Brain microvascular endothelial cell (primary cell): ENCODE data around the gene CACNA1B.
A peak's percentile ranks its signal among the peaks of the same experiment; 100 is the strongest.
"Not testable (repeated sequence)": the region's sequence is repeated elsewhere in the genome, so short reads cannot be mapped to it uniquely, and the experiment has no call there.

ENCODE experiments used
- DNase-seq: peaks from one replicate; pipeline ENCODE4 v3.0.0-alpha.2; 2020
- H3K27ac ChIP-seq: fragments of 250-450 bp; sonication (Bioruptor Pico); 2 replicates; pipeline ENCODE4 v1.5.1; 2020; ENCODE audit warnings: mild to moderate bottlenecking, moderate library complexity
- H3K27me3 ChIP-seq: fragments of 250-450 bp; sonication (Bioruptor Pico); replicated peaks from 2 replicates; pipeline ENCODE4 v1.5.1; 2020; ENCODE audit warnings: mild to moderate bottlenecking
- H3K36me3 ChIP-seq: fragments of 250-450 bp; sonication (Bioruptor Pico); replicated peaks from 2 replicates; pipeline ENCODE4 v1.5.1; 2020; ENCODE audit warnings: mild to moderate bottlenecking
- H3K4me3 ChIP-seq: 2 replicates; pipeline ENCODE4 v1.5.1; 2011; ENCODE audit warnings: low read depth, mild to moderate bottlenecking, control low read depth, low read length, moderate library complexity
- in situ Hi-C: cut with HindIII; loops from 2 replicates; pipeline ENCODE4 v1.10.0; 2017; ENCODE audit warnings: low sequenced_read_pairs, low pct_ligation_motif_present
- TF ChIP-seq, protein P1 (sequence below): IDR thresholded peaks from 2 replicates; pipeline ENCODE4 v1.5.1; 2011; ENCODE audit warnings: low read depth, mild to moderate bottlenecking, moderate library complexity, low read length, control low read depth, inconsistent platforms; ENCODE audit errors: missing control alignments

The CACNA1B gene

DNA sequence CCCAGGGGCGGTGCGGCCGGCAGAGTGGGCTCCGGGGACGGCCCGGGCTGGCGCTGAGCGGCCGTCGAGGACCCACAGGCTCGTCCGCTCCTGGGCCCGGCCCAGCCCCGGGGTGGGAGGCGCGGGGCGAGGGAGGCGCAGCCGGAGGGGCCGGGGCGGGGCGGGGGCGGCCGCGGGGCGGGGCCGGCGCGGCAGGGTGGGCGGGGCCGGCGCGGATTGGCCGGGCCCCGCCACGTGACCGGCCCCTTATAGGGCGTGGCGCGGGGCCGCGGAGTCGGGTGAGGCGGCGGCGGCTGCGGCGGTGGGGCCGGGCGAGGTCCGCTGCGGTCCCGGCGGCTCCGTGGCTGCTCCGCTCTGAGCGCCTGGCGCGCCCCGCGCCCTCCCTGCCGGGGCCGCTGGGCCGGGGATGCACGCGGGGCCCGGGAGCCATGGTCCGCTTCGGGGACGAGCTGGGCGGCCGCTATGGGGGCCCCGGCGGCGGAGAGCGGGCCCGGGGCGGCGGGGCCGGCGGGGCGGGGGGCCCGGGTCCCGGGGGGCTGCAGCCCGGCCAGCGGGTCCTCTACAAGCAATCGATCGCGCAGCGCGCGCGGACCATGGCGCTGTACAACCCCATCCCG is at the start of gene CACNA1B:
Gene CACNA1B, plus strand, starts transcription at position 277 of the 617 bp plus-strand sequence. Its CDS starts 152 bp downstream, at position 429.
- H3K27me3 ChIP-seq, H3K36me3 ChIP-seq, in situ Hi-C loops, H3K27ac ChIP-seq, DNase-seq: not testable (repeated sequence)
- peak within 1 kb of the TSS; percentile 36 for H3K4me3 ChIP-seq

DNA sequence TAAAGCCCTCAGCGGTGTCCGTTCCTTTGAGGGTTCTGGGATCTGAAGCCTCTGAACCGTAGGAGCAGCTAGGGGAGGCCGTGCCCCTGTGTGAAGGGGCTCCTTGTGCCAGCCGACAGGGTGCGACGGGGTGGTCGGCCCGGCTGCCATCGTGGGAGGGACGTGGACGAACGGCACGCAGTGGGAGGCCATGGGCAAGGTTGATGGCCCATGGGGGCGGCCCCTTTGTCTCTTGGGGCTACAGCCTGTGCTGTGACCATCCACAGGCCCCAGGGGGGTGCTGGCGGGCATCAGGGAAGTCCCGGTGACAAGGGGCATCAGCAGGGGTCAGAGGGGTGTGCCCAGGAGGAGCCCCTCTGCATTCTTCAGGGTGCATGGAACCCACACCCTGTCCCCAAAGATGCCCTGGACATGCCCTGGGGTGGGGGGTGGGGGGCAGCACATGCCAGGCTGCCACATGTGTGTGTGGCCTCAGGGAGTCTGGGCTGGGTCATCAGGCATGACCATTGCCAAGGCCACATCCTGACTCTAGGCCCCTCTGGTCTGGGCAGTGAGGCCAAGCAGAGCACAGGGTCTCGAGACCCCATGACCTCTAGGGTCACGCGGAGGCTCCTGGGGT is 49.6 kb upstream of the CACNA1B start:
- Histone ChIP-seq H3K27me3 (no peaks in the 10 kb centered on the region), H3K27ac (no peak overlapping the region), H3K36me3 (peaks cover 7% of the 10 kb centered on the region), H3K4me3 (no peak overlapping the region)
- in situ Hi-C loops, result no loop called here
- TF ChIP-seq, protein P1, sequence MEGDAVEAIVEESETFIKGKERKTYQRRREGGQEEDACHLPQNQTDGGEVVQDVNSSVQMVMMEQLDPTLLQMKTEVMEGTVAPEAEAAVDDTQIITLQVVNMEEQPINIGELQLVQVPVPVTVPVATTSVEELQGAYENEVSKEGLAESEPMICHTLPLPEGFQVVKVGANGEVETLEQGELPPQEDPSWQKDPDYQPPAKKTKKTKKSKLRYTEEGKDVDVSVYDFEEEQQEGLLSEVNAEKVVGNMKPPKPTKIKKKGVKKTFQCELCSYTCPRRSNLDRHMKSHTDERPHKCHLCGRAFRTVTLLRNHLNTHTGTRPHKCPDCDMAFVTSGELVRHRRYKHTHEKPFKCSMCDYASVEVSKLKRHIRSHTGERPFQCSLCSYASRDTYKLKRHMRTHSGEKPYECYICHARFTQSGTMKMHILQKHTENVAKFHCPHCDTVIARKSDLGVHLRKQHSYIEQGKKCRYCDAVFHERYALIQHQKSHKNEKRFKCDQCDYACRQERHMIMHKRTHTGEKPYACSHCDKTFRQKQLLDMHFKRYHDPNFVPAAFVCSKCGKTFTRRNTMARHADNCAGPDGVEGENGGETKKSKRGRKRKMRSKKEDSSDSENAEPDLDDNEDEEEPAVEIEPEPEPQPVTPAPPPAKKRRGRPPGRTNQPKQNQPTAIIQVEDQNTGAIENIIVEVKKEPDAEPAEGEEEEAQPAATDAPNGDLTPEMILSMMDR, result no peak
- no peak for DNase-seq

DNA sequence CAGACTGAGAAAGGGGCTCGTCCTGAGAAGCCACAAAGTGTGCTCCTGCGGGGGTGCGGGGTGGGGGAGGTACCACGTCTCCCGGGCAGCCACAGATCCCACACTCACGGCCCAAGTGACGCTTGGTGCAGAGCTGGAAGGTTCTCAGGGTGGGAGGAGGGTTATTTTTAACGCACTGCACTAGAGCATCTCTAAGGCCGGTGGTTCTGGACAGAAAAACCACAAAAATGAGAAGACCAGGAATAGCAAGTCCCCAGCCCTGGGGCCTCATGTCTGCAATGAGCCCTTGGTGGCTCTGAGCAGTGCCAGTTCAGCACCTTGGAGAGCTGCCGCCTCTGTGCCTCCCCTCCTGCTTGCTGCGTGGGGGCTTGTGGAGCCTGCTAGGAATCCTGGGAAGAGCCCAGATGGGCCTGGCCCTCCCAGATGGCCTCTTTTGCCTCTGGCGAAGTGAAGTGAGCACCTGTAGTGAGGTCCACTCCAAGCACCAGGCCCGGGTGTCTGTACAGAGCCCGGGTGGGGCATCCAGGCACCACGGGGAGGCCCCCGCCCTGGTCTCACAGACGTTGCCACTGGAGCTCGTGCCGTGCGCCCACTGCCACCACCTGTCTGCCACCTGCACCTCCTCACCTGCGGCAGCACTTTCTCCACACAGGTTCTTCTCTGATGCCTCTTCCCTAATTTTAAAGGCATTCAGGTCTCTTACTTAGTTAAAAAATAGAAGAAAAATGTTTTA is 48.9 kb upstream of the CACNA1B start:
- in situ Hi-C loops, result no loop called here
- H3K4me3 ChIP-seq, result no peak overlapping the region
- peaks cover 7% of the 10 kb centered on the region for H3K36me3 ChIP-seq
- TF ChIP-seq, protein P1, result no peak
- H3K27ac ChIP-seq, result no peak overlapping the region
- DNase-seq, result no peak
- H3K27me3 ChIP-seq, result no peaks in the 10 kb centered on the region

DNA sequence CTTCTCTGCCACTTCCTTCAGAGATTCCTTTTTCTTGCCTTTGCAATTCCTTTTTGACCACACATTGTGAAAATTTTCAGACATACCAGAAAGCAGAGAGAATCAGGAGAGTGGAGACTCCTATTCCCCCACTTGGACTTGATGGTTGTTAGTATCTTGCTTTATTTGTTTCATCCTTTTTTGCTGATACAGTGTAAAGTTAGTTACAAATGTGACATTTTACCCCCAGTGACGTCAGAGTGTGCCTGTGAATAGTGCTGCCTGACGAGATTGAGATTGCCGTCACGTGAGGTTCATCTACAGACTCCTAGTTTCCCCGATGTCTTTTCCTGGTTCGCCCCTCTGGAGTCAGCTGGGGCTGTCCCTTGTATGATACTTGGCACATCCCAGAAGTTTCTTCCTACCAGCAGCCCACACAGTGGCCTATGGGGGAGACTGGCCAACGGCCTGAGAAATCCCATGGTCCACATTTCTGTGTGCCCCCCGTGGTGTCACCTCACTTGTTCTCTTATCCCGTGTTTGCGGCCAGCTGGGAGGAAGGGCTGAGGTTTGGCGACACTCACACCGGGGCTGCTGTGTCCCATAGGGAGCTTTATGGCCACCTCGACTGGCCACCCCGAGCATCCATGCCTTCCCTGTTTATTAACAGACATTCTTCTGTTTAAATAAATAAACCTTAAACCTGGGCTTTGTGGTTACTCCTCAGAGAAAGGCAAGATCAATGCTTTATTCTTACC is 48.2 kb upstream of the CACNA1B start:
- peaks cover 15% of the 10 kb centered on the region for H3K36me3 ChIP-seq
- H3K27ac ChIP-seq, result no peak overlapping the region

DNA sequence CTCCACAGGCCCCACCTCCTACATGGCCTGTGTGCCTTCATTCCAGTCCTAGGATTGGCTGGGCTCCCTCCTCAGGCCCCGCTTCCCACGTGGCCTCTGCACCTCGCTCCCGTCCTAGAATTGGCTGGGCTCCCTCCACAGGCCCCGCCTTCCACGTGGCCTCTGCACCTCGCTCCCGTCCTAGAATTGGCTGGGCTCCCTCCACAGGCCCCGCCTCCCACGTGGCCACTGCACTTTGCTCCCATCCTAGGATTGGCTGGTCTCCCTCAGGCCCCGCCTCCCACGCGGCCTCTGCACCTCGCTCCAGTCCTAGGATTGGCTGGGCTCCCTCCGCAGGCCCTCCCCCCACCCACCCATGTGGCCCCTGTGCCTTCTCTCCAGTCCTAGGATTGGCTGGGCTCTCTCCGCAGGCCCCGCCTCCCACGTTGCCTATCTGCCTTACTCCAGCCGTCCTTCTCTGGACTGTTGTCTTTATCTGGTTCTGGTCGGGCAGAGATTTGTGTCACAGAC is 45.3 kb upstream of the CACNA1B start:
- TF ChIP-seq, protein P1, result no peak
- no peak for DNase-seq
- peaks cover 34% of the 10 kb centered on the region for H3K36me3 ChIP-seq
- H3K27me3 ChIP-seq, result no peaks in the 10 kb centered on the region
- H3K27ac ChIP-seq, result no peak overlapping the region
- in situ Hi-C loops, result no loop called here
- H3K4me3 ChIP-seq, result no peak overlapping the region

More for the DNA sequence above, 48.2 kb upstream of the CACNA1B start:
- TF ChIP-seq, protein P1, result no peak
- Histone ChIP-seq H3K27me3 (no peaks in the 10 kb centered on the region), H3K4me3 (no peak overlapping the region)
- no peak for DNase-seq
- in situ Hi-C loops, result no loop called here
